DMS 273 (cell line): ENCODE data around the gene KIF20A.
"Not testable (repeated sequence)": the region's sequence is repeated elsewhere in the genome, so short reads cannot be mapped to it uniquely, and the experiment has no call there.

Experiments
- DNase-seq: peaks from one replicate; lab custom pipeline; 2025; ENCODE audit not compliant: unreplicated experiment; lab: John Stamatoyannopoulos, UW

Gene KIF20A

GRCh38 chr5:138182808-138183207 lies 3.9 kb downstream of the KIF20A start:
- DNase-seq, result no peak

GRCh38 chr5:138186002-138186447 lies 7.1 kb downstream of the KIF20A start:
- no peak for DNase-seq

- peak; percentile 73 for DNase-seq
Observed at GRCh38 chr5:138188626-138189025, 9.7 kb downstream of the KIF20A start.

- DNase-seq, result no peak
Observed at GRCh38 chr5:138192826-138193225, 13.9 kb downstream of the KIF20A start.

GRCh38 chr5:138193859-138194258 lies 14.9 kb downstream of the KIF20A start:
- DNase-seq, result not testable (repeated sequence)

GRCh38 chr5:138210985-138211384 lies 32.1 kb downstream of the KIF20A start:
- DNase-seq, result no peak

GRCh38 chr5:138212828-138213160 lies 33.9 kb downstream of the KIF20A start:
- peak; percentile 58 for DNase-seq

GRCh38 chr5:138213161-138214029 lies 34.5 kb downstream of the KIF20A start, which contains the start of gene CDC23:
Gene CDC23, minus strand, starts transcription at chr5:138213323. Its CDS starts 11 bp downstream, at chr5:138213312.
- DNase-seq, result peak; percentile 99

- DNase-seq, result no peak
Observed at GRCh38 chr5:138216799-138217198, 37.9 kb downstream of the KIF20A start.

- DNase-seq, result no peak
Observed at GRCh38 chr5:138223532-138223931, 44.6 kb downstream of the KIF20A start.

- DNase-seq, result no peak
Observed at GRCh38 chr5:138224712-138225111, 45.8 kb downstream of the KIF20A start.

- no peak for DNase-seq
Observed at GRCh38 chr5:138226910-138227309, 48.0 kb downstream of the KIF20A start.

GRCh38 chr5:138229387-138229786 lies 50.5 kb downstream of the KIF20A start:
- DNase-seq, result no peak

GRCh38 chr5:138230261-138230660 lies 51.3 kb downstream of the KIF20A start:
- DNase-seq, result peak; percentile 18

- peak; percentile 39 for DNase-seq
Observed at GRCh38 chr5:138230981-138231589, 52.2 kb downstream of the KIF20A start.

- DNase-seq, result peak; percentile 12
Observed at GRCh38 chr5:138233280-138233679, 54.4 kb downstream of the KIF20A start.

GRCh38 chr5:138234651-138235050 lies 55.7 kb downstream of the KIF20A start:
- DNase-seq, result no peak
